K562 treated with DMSO at 1 percent for 12 hours (cell line): ENCODE results near the gene MCRS1. TPM values are rescaled to one million over a fixed set of nuclear protein-coding genes. Genes with fewer than 3 reads are reported as not detected.

ENCODE experiments used
- total RNA-seq: library from RNA; unstranded; fragments of 300-600 nt; gene quantifications from 2 replicates; pipeline ENCODE4 v1.2.3, GENCODE V29; 2022; ENCODE audit not compliant: insufficient read depth

MCRS1 gene, protein sequence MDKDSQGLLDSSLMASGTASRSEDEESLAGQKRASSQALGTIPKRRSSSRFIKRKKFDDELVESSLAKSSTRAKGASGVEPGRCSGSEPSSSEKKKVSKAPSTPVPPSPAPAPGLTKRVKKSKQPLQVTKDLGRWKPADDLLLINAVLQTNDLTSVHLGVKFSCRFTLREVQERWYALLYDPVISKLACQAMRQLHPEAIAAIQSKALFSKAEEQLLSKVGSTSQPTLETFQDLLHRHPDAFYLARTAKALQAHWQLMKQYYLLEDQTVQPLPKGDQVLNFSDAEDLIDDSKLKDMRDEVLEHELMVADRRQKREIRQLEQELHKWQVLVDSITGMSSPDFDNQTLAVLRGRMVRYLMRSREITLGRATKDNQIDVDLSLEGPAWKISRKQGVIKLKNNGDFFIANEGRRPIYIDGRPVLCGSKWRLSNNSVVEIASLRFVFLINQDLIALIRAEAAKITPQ
- 59.4 and 61.2 TPM in 2 replicates for total RNA-seq

DNA sequence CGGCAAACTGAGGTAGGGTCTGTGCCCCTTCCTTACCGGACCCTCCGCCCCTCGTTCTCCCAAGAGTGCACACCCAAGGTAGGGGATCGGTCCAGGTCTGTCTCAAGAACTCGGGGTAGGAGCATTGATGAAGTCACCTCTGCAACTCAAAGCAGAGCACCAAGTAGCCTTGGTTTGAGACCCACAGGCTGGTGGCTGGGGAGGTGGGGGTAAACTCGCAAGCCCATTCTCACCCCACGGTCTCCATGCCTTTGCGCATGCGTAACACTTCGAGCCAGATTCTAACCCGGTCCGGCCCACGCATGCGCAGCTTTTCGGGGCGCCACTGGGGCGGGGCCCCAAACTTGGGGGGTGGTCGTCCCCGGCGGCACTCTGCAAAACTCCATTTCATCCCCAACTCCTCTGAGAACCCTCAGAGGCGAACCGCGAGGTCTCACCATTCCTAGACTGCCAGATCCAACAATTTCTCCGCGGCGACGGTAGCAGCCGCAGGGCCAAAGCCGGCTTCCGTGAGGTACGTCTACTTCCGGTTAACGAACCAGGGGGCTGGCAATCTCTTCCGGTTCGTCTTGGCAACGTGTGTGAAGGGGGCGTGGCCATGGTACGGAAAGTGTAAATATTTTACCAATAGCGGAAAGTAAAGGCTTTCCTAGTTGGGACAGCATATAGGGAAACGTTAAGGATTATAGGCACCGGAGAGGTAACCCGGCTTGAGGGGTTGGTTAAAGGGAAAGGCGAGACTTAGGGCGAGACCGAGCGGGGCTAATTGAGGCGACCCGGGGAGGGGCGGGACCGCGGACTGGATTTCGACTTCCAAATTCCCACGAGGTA, at the start of gene MCRS1:
MCRS1 (minus strand) TSS at position 532 of the 831 bp plus-strand sequence. CDS start 1,411 bp downstream, outside the sequence.

DNA sequence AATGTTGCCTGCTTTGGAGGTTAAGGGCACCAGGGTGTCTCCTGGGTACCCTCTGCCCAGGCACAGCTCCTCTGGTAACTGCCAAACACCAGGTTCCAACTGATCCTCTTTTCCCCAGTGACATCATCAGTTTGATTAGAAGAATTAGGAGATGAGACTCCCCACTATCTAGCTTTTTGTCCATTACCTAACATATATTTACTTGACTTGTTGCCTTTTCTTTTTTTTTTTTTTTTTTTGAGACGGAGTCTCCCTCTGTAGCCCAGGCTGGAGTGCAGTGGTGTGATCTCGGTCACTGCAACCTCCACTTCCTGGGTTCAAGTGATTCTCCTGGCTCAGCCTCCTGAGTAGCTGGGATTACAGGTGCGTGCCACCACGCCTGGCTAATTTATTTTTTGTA, 37.6 kb upstream of the MCRS1 start, which contains the start of gene FAM186B:
FAM186B (minus strand) TSS at position 101 of the 400 bp plus-strand sequence. CDS start 162 bp downstream, outside the sequence.

DNA sequence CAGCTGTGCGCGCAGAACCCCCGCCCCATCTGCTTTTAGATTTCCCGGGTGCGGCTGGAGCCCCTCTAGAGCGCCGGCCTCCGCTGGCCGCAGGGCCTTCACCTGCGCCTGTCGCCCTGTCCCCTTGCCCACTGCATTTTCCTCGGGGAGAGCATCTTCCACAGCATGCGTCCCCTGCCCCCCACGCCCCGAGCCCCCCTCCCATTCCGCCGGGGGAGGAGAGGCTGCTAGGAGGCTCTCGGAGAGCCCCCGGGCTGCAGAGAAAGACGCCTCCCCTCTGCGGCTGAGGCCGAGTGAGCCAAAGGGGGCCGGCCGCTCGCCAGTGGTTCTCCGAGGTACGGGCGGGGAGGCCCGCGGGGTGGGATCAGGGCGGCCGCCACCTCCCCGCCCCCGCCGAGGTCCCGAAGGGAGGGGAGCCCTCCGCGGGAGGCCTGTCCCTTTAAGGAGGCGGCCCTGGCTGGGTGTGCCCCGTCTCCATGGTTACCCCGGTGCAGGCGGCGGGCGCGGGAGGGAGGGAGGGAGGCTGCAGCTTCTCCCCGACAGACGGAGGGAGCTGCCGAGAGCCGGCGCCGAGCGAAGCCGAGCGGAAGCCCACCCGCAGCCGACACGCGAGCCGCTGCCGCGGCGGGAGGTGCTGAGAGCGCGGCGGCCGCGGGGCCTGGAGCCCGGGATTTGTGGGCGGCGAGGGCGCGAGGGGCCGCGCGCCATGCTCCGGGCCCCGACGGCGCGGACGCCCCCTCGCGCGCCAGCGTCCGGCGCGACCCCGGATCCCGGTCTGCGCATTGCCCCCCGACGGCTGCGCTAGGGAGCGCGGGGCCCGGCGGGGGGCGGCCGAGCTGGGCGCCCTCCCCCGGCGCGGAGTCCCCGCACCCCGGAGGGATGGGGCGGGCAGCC, 29.2 kb downstream of the MCRS1 start, which contains the start of gene KCNH3:
KCNH3 (plus strand) TSS at position 521 of the 894 bp plus-strand sequence. CDS start 387 bp downstream, outside the sequence.

Other genes with a start within 250 kb of the MCRS1 start
- 38.7 and 76.7 TPM in 2 replicates for gene TROAP, start 244.9 kb downstream of the MCRS1 start, total RNA-seq
- gene C1QL4, start 231.0 kb downstream of the MCRS1 start, total RNA-seq = 1.9 and 3.1 TPM in 2 replicates
- 0.19 TPM in 1 of 2 replicates, not detected in the other for gene DNAJC22, start 221.3 kb downstream of the MCRS1 start, total RNA-seq
- gene SPATS2, start 200.7 kb downstream of the MCRS1 start, total RNA-seq = 11.1 and 28.0 TPM in 2 replicates
- not detected in 2 replicates for gene KCNH3, start 29.1 kb downstream of the MCRS1 start, total RNA-seq
- 0.91 TPM in 1 of 2 replicates, not detected in the other for gene FAM186B, start 37.5 kb upstream of the MCRS1 start, total RNA-seq
- 1.7 and 11.6 TPM in 2 replicates for gene PRPF40B, start 55.4 kb upstream of the MCRS1 start, total RNA-seq
- 3.5 and 13.4 TPM in 2 replicates for gene FMNL3, start 139.3 kb upstream of the MCRS1 start, total RNA-seq
- gene TMBIM6, start 173.4 kb upstream of the MCRS1 start, total RNA-seq = 258 and 528 TPM in 2 replicates